GM12878 (cell line): Measurements from ENCODE around the gene ANKRD33B. TPM values are rescaled to one million over a fixed set of nuclear protein-coding genes. Genes with fewer than 3 reads are reported as not detected.

Experiments used
- BCLAF1 ChIP-seq: fragments of 450-650 bp; IDR thresholded peaks from 2 replicates; pipeline ENCODE4 v1.6.1; 2017; ENCODE audit warnings: antibody characterized with exemption, mild to moderate bottlenecking, moderate library complexity
- CHD1 ChIP-seq: IDR thresholded peaks from 2 replicates; pipeline ENCODE4 v1.6.1; 2012; ENCODE audit warnings: low read depth, low read length, improper control_type of control experiment
- CREB1 ChIP-seq: IDR thresholded peaks from 2 replicates; pipeline ENCODE4 v1.6.1; 2012; ENCODE audit warnings: low read depth, mild to moderate bottlenecking, inconsistent platforms
- EED ChIP-seq: sonication (generic); IDR thresholded peaks from 2 replicates; pipeline ENCODE4 v1.6.1; 2016; ENCODE audit warnings: antibody characterized with exemption, low read depth
- GATAD2B ChIP-seq: fragments of 450-650 bp; conservative IDR thresholded peaks from 2 replicates; pipeline ENCODE4 v1.6.1; 2017; ENCODE audit warnings: low read depth, mild to moderate bottlenecking, moderate library complexity
- HSF1 ChIP-seq: fragments of 150-350 bp; IDR thresholded peaks from 2 replicates; pipeline ENCODE4 v1.6.1; 2014; ENCODE audit warnings: mild to moderate bottlenecking, low read depth, low read length
- IKZF1 ChIP-seq: fragments of 450-650 bp; conservative IDR thresholded peaks from 2 replicates; pipeline ENCODE4 v1.6.1; 2017; ENCODE audit warnings: antibody characterized with exemption, mild to moderate bottlenecking
- IKZF2 ChIP-seq, 2 experiments: fragments of 450-650 bp; IDR thresholded peaks; 2 replicates each; pipeline ENCODE4 v1.6.1; 2017; ENCODE audit warnings: mild to moderate bottlenecking in 2 of 2, moderate library complexity in 2 of 2
- KAT2A ChIP-seq: conservative IDR thresholded peaks from 2 replicates; pipeline ENCODE4 v1.6.1; 2011; ENCODE audit warnings: low read depth, low read length; ENCODE audit not compliant: control insufficient read depth
- MEF2B ChIP-seq: fragments of 450-650 bp; IDR thresholded peaks from 2 replicates; pipeline ENCODE4 v1.6.1; 2018; ENCODE audit warnings: mild to moderate bottlenecking, moderate library complexity; ENCODE audit not compliant: partially characterized antibody, poor library complexity, severe bottlenecking
- MXI1 ChIP-seq: fragments of 150-350 bp; IDR thresholded peaks from 2 replicates; pipeline ENCODE4 v1.6.1; 2011; ENCODE audit warnings: low read depth, mild to moderate bottlenecking, inconsistent platforms, low read length, improper control_type of control experiment
- NFXL1 ChIP-seq: fragments of 450-650 bp; IDR thresholded peaks from 2 replicates; pipeline ENCODE4 v1.6.1; 2017; ENCODE audit warnings: antibody characterized with exemption, mild to moderate bottlenecking, borderline replicate concordance
- NR2C1 ChIP-seq: fragments of 450-650 bp; IDR thresholded peaks from 2 replicates; pipeline ENCODE4 v1.6.1; 2017; ENCODE audit warnings: antibody characterized with exemption, mild to moderate bottlenecking, moderate library complexity
- PAX5 ChIP-seq: IDR thresholded peaks from 2 replicates; pipeline ENCODE4 v1.6.1; 2011; ENCODE audit warnings: low read depth, low read length, borderline replicate concordance
- PAX8 ChIP-seq: fragments of 450-650 bp; IDR thresholded peaks from 2 replicates; pipeline ENCODE4 v1.6.1; 2017; ENCODE audit warnings: mild to moderate bottlenecking, moderate library complexity
- RAD51 ChIP-seq: fragments of 450-650 bp; IDR thresholded peaks from 2 replicates; pipeline ENCODE4 v1.6.1; 2016; ENCODE audit warnings: moderate library complexity, mild to moderate bottlenecking, inconsistent platforms
- SMAD1 ChIP-seq: fragments of 450-650 bp; IDR thresholded peaks from 2 replicates; pipeline ENCODE4 v1.6.1; 2018; ENCODE audit warnings: mild to moderate bottlenecking, low read depth; ENCODE audit not compliant: partially characterized antibody
- SP1 ChIP-seq: IDR thresholded peaks from one replicate; pipeline ENCODE4 v1.6.1; 2011; ENCODE audit warnings: low read depth, low read length
- STAT3 ChIP-seq: IDR thresholded peaks from 2 replicates; pipeline ENCODE4 v1.6.1; 2011; ENCODE audit warnings: low read depth, low read length, improper control_type of control experiment
- TCF12 ChIP-seq: IDR thresholded peaks from 2 replicates; pipeline ENCODE4 v1.6.1; 2011; ENCODE audit warnings: low read depth, mild to moderate bottlenecking, low read length
- TCF3 ChIP-seq: IDR thresholded peaks from 2 replicates; pipeline ENCODE4 v1.6.1; 2012; ENCODE audit warnings: low read depth, mild to moderate bottlenecking, low read length, borderline replicate concordance; ENCODE audit not compliant: insufficient read depth
- ZNF24 ChIP-seq: fragments of 450-650 bp; IDR thresholded peaks from 2 replicates; pipeline ENCODE4 v1.6.1; 2017; ENCODE audit warnings: antibody characterized with exemption, mild to moderate bottlenecking
- ZNF274 ChIP-seq: IDR thresholded peaks from one replicate; pipeline ENCODE4 v1.8.0; 2011; ENCODE audit not compliant: insufficient read length, insufficient read depth
- polyA plus RNA-seq, 11 experiments: library from polyadenylated mRNA; depleted of rRNA in 4 of 11; unstranded in 6 of 11; stranded (reverse) in 5 of 11; fragments of >200 nt; fragmentation: Nextera tagmentation in 4 of 11; fragmentation: Illumina TruSeq in 1 of 11; extraction: Ambion mirVana in 4 of 11; extraction: Trizol in 1 of 11; gene quantifications; 1 replicate in 1 of 11; 2 replicates in 10 of 11; pipeline versions ENCODE4 v1.2.1 to v1.2.3, GENCODE V29; 2011 to 2016; ENCODE audit warnings: inconsistent platforms in 2 of 11, missing spikeins in 2 of 11, low read depth in 1 of 11
- total RNA-seq, 4 experiments: library from RNA; depleted of rRNA in 3 of 4; stranded (reverse); fragments of >200 nt in 3 of 4; fragmentation: Illumina TruSeq in 1 of 4; extraction: Trizol in 1 of 4; gene quantifications; 2 replicates each; pipeline versions ENCODE4 v1.2.1 to v1.2.3, GENCODE V29; 2013 to 2021
- TF ChIP-seq, protein P1 (sequence below): fragments of 450-650 bp; formaldehyde crosslinking; IDR thresholded peaks from 2 replicates; pipeline ENCODE4 v1.4.0; 2020; ENCODE audit warnings: mild to moderate bottlenecking, moderate library complexity

The ANKRD33B gene
- total and polyA plus RNA-seq, 10 of the 15 experiments (the other 5 are each of a cell fraction or from before 2014, with no cell fraction given) = 4.9 to 61.6 (median 15.6) TPM

- TF ChIP-seq PAX5 = 0 out of 2 replicates have a peak, but pooled peaks have one; percentile 12
- TF ChIP-seq SP1 = no peak
- TF ChIP-seq HSF1 = no peak
- no peak for TF ChIP-seq NFXL1
- no peak for TF ChIP-seq CHD1
- TF ChIP-seq TCF12 = no peak
- TF ChIP-seq ZNF24 = no peak
- TF ChIP-seq BCLAF1 = no peak
- 0 out of 4 replicates have a peak, but pooled peaks of 1 of the 2 experiments have one; percentile 42 for TF ChIP-seq IKZF2 (IDR thresholded peaks at IDR 0.05)
- TF ChIP-seq MEF2B = no peak
- TF ChIP-seq TCF3 = no peak
- no peak for TF ChIP-seq ZNF274
- no peak for TF ChIP-seq NR2C1
- TF ChIP-seq CREB1 = no peak
- no peak for TF ChIP-seq PAX8
- TF ChIP-seq IKZF1 = peak; percentile 46; the same call in 1 of the 2 replicates
- no peak for TF ChIP-seq STAT3
- no peak for TF ChIP-seq MXI1
- TF ChIP-seq GATAD2B = no peak
- TF ChIP-seq SMAD1 = no peak
- no peak for TF ChIP-seq RAD51
- no peak for TF ChIP-seq KAT2A
- TF ChIP-seq EED = peak; percentile 47
- TF ChIP-seq, protein P1, sequence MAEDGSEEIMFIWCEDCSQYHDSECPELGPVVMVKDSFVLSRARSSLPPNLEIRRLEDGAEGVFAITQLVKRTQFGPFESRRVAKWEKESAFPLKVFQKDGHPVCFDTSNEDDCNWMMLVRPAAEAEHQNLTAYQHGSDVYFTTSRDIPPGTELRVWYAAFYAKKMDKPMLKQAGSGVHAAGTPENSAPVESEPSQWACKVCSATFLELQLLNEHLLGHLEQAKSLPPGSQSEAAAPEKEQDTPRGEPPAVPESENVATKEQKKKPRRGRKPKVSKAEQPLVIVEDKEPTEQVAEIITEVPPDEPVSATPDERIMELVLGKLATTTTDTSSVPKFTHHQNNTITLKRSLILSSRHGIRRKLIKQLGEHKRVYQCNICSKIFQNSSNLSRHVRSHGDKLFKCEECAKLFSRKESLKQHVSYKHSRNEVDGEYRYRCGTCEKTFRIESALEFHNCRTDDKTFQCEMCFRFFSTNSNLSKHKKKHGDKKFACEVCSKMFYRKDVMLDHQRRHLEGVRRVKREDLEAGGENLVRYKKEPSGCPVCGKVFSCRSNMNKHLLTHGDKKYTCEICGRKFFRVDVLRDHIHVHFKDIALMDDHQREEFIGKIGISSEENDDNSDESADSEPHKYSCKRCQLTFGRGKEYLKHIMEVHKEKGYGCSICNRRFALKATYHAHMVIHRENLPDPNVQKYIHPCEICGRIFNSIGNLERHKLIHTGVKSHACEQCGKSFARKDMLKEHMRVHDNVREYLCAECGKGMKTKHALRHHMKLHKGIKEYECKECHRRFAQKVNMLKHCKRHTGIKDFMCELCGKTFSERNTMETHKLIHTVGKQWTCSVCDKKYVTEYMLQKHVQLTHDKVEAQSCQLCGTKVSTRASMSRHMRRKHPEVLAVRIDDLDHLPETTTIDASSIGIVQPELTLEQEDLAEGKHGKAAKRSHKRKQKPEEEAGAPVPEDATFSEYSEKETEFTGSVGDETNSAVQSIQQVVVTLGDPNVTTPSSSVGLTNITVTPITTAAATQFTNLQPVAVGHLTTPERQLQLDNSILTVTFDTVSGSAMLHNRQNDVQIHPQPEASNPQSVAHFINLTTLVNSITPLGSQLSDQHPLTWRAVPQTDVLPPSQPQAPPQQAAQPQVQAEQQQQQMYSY (CRISPR knock-in tag) = no peak
Measured at GRCh38 chr5:10567121-10567591, 3.3 kb downstream of the ANKRD33B start (continued).
